WTC11 (cell line): Measurements from ENCODE around the gene SMPD2. TPM values are rescaled to one million over a fixed set of nuclear protein-coding genes. Genes with fewer than 3 reads are reported as not detected.

Source experiments
- ATAC-seq: fragments of 200-7000 bp; cut with Tn5 transposase; 2 replicates; pipeline ENCODE4 v1.10.0; 2021; ENCODE audit warnings: mild to moderate bottlenecking, moderate library complexity
- CTCF ChIA-PET: fragments of 300-600 bp; sonication (Branson Sonifier 250); formaldehyde crosslinking; loops from one replicate; lab custom pipeline; 2021; ENCODE audit warnings: antibody characterized with exemption; lab: Charles Lee
- POLR2A ChIA-PET: fragments of 350-600 bp; sonication (Branson Sonifier 250); formaldehyde crosslinking; loops from one replicate; lab custom pipeline; 2021; ENCODE audit warnings: antibody characterized with exemption; lab: Charles Lee
- DNase-seq: peaks from one replicate; pipeline ENCODE4 v3.0.0; 2021; ENCODE audit warnings: low spot score
- H3K27ac Mint-ChIP-seq: 2 replicates; pipeline ENCODE4 v1.8.0; 2021; ENCODE audit warnings: mixed read lengths
- H3K27me3 Mint-ChIP-seq: 2 replicates; pipeline ENCODE4 v1.8.0; 2021; ENCODE audit warnings: low read depth, mild to moderate bottlenecking, moderate library complexity, mixed read lengths
- H3K36me3 Mint-ChIP-seq: 2 replicates; pipeline ENCODE4 v1.8.0; 2021; ENCODE audit warnings: mixed read lengths
- H3K4me1 Mint-ChIP-seq: 2 replicates; pipeline ENCODE4 v1.8.0; 2022; ENCODE audit warnings: mixed read lengths
- H3K4me3 Mint-ChIP-seq: 2 replicates; pipeline ENCODE4 v1.8.0; 2021; ENCODE audit warnings: mild to moderate bottlenecking, moderate library complexity, mixed read lengths
- H3K9me3 Mint-ChIP-seq: 2 replicates; pipeline ENCODE4 v1.8.0; 2021; ENCODE audit warnings: mixed read lengths
- ATF1 ChIP-seq: sonication (generic); formaldehyde crosslinking; IDR thresholded peaks from 2 replicates; pipeline ENCODE4 v1.8.1; 2023; ENCODE audit warnings: mild to moderate bottlenecking, moderate library complexity, missing genetic modification reagents
- CBFB ChIP-seq: sonication (generic); formaldehyde crosslinking; IDR thresholded peaks from 2 replicates; pipeline ENCODE4 v1.8.1; 2022; ENCODE audit warnings: mild to moderate bottlenecking, low read depth, missing genetic modification reagents
- CREM ChIP-seq: sonication (generic); formaldehyde crosslinking; IDR thresholded peaks from 2 replicates; pipeline ENCODE4 v1.8.1; 2022; ENCODE audit warnings: mild to moderate bottlenecking, missing genetic modification reagents, moderate library complexity
- ESRRA ChIP-seq: sonication (generic); formaldehyde crosslinking; IDR thresholded peaks from 2 replicates; pipeline ENCODE4 v1.8.1; 2022; ENCODE audit warnings: mild to moderate bottlenecking, missing genetic modification reagents, borderline replicate concordance
- ETV6 ChIP-seq: sonication (generic); formaldehyde crosslinking; IDR thresholded peaks from 2 replicates; pipeline ENCODE4 v1.8.1; 2022; ENCODE audit warnings: mild to moderate bottlenecking, missing genetic modification reagents
- FOXP1 ChIP-seq: sonication (generic); formaldehyde crosslinking; IDR thresholded peaks from 2 replicates; pipeline ENCODE4 v1.8.0; 2022; ENCODE audit warnings: missing genetic modification reagents, mild to moderate bottlenecking, moderate library complexity, borderline replicate concordance
- GABPB1 ChIP-seq: sonication (generic); formaldehyde crosslinking; IDR thresholded peaks from 2 replicates; pipeline ENCODE4 v1.8.1; 2023; ENCODE audit warnings: mild to moderate bottlenecking, missing genetic modification reagents
- JAZF1 ChIP-seq: fragments of 250-450 bp; sonication (Bioruptor Pico); IDR thresholded peaks from 2 replicates; pipeline ENCODE4 v1.9.0; 2021; ENCODE audit warnings: moderate library complexity, mild to moderate bottlenecking, inconsistent platforms
- MYBL2 ChIP-seq: sonication (generic); formaldehyde crosslinking; IDR thresholded peaks from 2 replicates; pipeline ENCODE4 v1.8.1; 2023; ENCODE audit warnings: mild to moderate bottlenecking, moderate library complexity, missing genetic modification reagents
- NR1H2 ChIP-seq: sonication (generic); formaldehyde crosslinking; IDR thresholded peaks from 2 replicates; pipeline ENCODE4 v1.9.0; 2021; ENCODE audit warnings: mild to moderate bottlenecking, moderate library complexity, missing genetic modification reagents
- NR3C1 ChIP-seq: sonication (generic); formaldehyde crosslinking; conservative IDR thresholded peaks from 2 replicates; pipeline ENCODE4 v1.8.1; 2023; ENCODE audit warnings: low read depth, mild to moderate bottlenecking, missing genetic modification reagents
- ZBTB21 ChIP-seq: sonication (generic); formaldehyde crosslinking; IDR thresholded peaks from 2 replicates; pipeline ENCODE4 v1.8.1; 2023; ENCODE audit warnings: mild to moderate bottlenecking, missing genetic modification reagents, borderline replicate concordance
- ZNF121 ChIP-seq: sonication (generic); formaldehyde crosslinking; IDR thresholded peaks from 2 replicates; pipeline ENCODE4 v1.8.0; 2023; ENCODE audit warnings: missing genetic modification reagents
- ZNF423 ChIP-seq: fragments of 250-450 bp; sonication (Bioruptor Pico); IDR thresholded peaks from 2 replicates; pipeline ENCODE4 v2.1.2; 2022; ENCODE audit warnings: mild to moderate bottlenecking, moderate library complexity
- total RNA-seq: library from RNA; stranded (reverse); gene quantifications from 3 replicates; pipeline ENCODE4 v1.2.3, GENCODE V29; 2021
- TF ChIP-seq, protein P1 (sequence below): sonication (generic); formaldehyde crosslinking; IDR thresholded peaks from 2 replicates; pipeline ENCODE4 v1.8.0; 2023; ENCODE audit warnings: mild to moderate bottlenecking, missing genetic modification reagents
- TF ChIP-seq, protein P2 (sequence below): sonication (generic); formaldehyde crosslinking; IDR thresholded peaks from 2 replicates; pipeline ENCODE4 v1.8.0; 2022; ENCODE audit warnings: mild to moderate bottlenecking, missing genetic modification reagents
- TF ChIP-seq, protein P3 (sequence below): sonication (generic); formaldehyde crosslinking; IDR thresholded peaks from 2 replicates; pipeline ENCODE4 v1.8.1; 2023; ENCODE audit warnings: mild to moderate bottlenecking, moderate library complexity, missing genetic modification reagents
- TF ChIP-seq, protein P4 (sequence below): sonication (generic); formaldehyde crosslinking; IDR thresholded peaks from 2 replicates; pipeline ENCODE4 v1.8.1; 2022; ENCODE audit warnings: low read depth, missing genetic modification reagents, borderline replicate concordance
- TF ChIP-seq, protein P5 (sequence below): sonication (generic); formaldehyde crosslinking; IDR thresholded peaks from 2 replicates; pipeline ENCODE4 v1.8.1; 2023; ENCODE audit warnings: mild to moderate bottlenecking, missing genetic modification reagents, moderate library complexity
- TF ChIP-seq, protein P6 (sequence below): sonication (generic); formaldehyde crosslinking; conservative IDR thresholded peaks from 2 replicates; pipeline ENCODE4 v1.8.1; 2023; ENCODE audit warnings: mild to moderate bottlenecking, low read depth, missing genetic modification reagents, moderate library complexity

Gene SMPD2
- total RNA-seq, 1 experiment from 2014 or later: 13.1 TPM

DNA sequence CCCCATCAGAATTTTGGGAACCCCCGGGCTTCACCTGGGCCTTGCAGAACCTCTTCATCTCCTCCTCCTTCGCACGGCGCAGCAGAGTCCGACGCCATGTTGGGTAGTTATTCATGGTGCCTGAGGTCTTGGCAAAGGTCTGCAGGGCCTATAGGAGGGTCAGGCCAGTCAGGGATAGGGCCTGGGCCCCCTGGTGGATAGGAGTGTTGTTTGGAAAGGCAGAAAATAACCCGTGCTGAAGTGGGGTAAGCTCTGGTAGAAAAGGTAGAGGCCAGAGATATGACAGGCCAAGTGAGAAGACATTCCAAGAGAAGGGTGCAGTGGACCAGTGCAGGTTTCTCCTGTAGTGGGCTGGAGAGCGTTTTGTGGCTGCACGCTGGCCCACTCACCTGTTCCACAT, 4.9 kb downstream of the SMPD2 start:
- CTCF ChIA-PET: interaction anchor here (0.8 to 1.4 kb wide), 2 partner anchors 62 to 154 kb away, joined by 4 read pairs; no protein-coding TSS in a partner anchor
- POLR2A ChIA-PET: no interaction called here
- TF ChIP-seq ZNF121 (CRISPR knock-in tag): no peak
- TF ChIP-seq ATF1 (CRISPR knock-in tag): no peak
- TF ChIP-seq, protein P1, sequence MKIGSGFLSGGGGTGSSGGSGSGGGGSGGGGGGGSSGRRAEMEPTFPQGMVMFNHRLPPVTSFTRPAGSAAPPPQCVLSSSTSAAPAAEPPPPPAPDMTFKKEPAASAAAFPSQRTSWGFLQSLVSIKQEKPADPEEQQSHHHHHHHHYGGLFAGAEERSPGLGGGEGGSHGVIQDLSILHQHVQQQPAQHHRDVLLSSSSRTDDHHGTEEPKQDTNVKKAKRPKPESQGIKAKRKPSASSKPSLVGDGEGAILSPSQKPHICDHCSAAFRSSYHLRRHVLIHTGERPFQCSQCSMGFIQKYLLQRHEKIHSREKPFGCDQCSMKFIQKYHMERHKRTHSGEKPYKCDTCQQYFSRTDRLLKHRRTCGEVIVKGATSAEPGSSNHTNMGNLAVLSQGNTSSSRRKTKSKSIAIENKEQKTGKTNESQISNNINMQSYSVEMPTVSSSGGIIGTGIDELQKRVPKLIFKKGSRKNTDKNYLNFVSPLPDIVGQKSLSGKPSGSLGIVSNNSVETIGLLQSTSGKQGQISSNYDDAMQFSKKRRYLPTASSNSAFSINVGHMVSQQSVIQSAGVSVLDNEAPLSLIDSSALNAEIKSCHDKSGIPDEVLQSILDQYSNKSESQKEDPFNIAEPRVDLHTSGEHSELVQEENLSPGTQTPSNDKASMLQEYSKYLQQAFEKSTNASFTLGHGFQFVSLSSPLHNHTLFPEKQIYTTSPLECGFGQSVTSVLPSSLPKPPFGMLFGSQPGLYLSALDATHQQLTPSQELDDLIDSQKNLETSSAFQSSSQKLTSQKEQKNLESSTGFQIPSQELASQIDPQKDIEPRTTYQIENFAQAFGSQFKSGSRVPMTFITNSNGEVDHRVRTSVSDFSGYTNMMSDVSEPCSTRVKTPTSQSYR (CRISPR knock-in tag): no peak
- TF ChIP-seq, protein P2, sequence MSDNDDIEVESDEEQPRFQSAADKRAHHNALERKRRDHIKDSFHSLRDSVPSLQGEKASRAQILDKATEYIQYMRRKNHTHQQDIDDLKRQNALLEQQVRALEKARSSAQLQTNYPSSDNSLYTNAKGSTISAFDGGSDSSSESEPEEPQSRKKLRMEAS (CRISPR knock-in tag): no peak
- no peak for TF ChIP-seq GABPB1 (CRISPR knock-in tag)
- TF ChIP-seq ZBTB21 (CRISPR knock-in tag): no peak
- TF ChIP-seq MYBL2: no peak
- no peak for TF ChIP-seq ZNF423
- no peak for TF ChIP-seq ESRRA (CRISPR knock-in tag)
- no peak for TF ChIP-seq CREM
- no peak for TF ChIP-seq JAZF1 (CRISPR knock-in tag)
- TF ChIP-seq CBFB (CRISPR knock-in tag): no peak
- TF ChIP-seq, protein P3, sequence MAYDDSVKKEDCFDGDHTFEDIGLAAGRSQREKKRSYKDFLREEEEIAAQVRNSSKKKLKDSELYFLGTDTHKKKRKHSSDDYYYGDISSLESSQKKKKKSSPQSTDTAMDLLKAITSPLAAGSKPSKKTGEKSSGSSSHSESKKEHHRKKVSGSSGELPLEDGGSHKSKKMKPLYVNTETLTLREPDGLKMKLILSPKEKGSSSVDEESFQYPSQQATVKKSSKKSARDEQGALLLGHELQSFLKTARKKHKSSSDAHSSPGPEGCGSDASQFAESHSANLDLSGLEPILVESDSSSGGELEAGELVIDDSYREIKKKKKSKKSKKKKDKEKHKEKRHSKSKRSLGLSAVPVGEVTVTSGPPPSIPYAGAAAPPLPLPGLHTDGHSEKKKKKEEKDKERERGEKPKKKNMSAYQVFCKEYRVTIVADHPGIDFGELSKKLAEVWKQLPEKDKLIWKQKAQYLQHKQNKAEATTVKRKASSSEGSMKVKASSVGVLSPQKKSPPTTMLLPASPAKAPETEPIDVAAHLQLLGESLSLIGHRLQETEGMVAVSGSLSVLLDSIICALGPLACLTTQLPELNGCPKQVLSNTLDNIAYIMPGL (CRISPR knock-in tag): no peak
- no peak for TF ChIP-seq NR1H2 (CRISPR knock-in tag)
- TF ChIP-seq, protein P4, sequence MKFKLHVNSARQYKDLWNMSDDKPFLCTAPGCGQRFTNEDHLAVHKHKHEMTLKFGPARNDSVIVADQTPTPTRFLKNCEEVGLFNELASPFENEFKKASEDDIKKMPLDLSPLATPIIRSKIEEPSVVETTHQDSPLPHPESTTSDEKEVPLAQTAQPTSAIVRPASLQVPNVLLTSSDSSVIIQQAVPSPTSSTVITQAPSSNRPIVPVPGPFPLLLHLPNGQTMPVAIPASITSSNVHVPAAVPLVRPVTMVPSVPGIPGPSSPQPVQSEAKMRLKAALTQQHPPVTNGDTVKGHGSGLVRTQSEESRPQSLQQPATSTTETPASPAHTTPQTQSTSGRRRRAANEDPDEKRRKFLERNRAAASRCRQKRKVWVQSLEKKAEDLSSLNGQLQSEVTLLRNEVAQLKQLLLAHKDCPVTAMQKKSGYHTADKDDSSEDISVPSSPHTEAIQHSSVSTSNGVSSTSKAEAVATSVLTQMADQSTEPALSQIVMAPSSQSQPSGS (CRISPR knock-in tag): no peak
- TF ChIP-seq, all 79 proteins: peak for 0

DNA sequence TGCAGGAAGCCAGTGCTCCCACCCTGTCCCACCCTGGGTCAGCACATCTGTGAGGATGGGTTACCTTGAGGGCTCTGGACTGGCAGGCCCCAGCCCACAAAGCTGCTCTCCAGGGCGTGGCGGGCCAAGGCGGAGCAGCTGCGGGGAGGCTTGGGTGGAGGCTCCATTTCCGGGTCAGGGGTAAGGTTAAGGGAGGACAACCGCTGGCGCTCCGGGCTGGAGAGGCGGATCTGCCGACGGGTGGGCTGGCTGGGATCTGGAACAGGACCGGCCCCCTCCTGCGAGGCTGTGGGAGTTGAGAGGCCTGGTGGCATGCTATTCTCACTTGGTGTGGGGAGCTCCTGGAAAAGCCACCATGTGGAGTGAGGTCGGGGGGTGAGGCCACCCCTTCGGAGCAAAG, 5.5 kb downstream of the SMPD2 start:
- Mint-ChIP-seq H3K4me3 (no peak overlapping the region), H3K4me1 (peaks cover 10% of the 10 kb centered on the region; the same call in 1 of the 2 replicates), H3K27me3 (no peaks in the 10 kb centered on the region), H3K27ac (no peak overlapping the region), H3K36me3 (peaks cover 19% of the 10 kb centered on the region), H3K9me3 (no peaks in the 10 kb centered on the region)
- CTCF ChIA-PET: interaction anchor here (0.7 to 1.4 kb wide), 3 partner anchors 35 to 154 kb away, joined by 3 to 4 read pairs (median 4); no protein-coding TSS in a partner anchor
- TF ChIP-seq ETV6 (CRISPR knock-in tag) (no peak), NR3C1 (CRISPR knock-in tag) (no peak)
- DNase-seq (no peak), ATAC-seq (no peak)
- POLR2A ChIA-PET: no interaction called here

More for the DNA sequence above, 4.9 kb downstream of the SMPD2 start:
- H3K9me3 Mint-ChIP-seq: no peaks in the 10 kb centered on the region
- H3K27ac Mint-ChIP-seq: no peak overlapping the region
- ATAC-seq: no peak
- H3K4me1 Mint-ChIP-seq: peaks cover 10% of the 10 kb centered on the region; the same call in 1 of the 2 replicates
- H3K4me3 Mint-ChIP-seq: no peak overlapping the region
- no peaks in the 10 kb centered on the region for H3K27me3 Mint-ChIP-seq
- DNase-seq: no peak
- peaks cover 19% of the 10 kb centered on the region for H3K36me3 Mint-ChIP-seq

DNA sequence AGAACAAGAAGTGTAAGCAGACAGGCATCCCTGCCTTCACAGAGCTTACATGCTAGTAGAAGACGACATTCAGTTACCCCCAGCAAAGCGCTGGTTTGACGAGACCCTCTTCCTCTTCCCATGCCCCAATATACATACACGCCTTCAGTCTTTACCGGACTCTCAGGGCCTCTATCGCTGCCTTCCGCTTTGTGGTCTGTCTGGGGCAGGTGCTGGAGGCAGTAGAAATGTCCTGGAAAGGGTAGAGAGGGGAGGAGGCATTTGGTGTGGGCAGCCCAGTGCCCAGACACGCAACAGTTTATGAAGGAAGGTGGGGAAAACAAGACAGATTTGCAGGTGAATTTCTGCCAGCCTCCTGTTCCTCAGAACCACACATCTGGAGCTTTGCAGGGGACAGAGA, 6.0 kb downstream of the SMPD2 start:
- CTCF ChIA-PET: interaction anchor here (0.7 to 0.9 kb wide), 2 partner anchors 14 to 34 kb away, joined by 3 read pairs; no protein-coding TSS in a partner anchor
- TF ChIP-seq, protein P5, sequence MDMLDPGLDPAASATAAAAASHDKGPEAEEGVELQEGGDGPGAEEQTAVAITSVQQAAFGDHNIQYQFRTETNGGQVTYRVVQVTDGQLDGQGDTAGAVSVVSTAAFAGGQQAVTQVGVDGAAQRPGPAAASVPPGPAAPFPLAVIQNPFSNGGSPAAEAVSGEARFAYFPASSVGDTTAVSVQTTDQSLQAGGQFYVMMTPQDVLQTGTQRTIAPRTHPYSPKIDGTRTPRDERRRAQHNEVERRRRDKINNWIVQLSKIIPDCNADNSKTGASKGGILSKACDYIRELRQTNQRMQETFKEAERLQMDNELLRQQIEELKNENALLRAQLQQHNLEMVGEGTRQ (CRISPR knock-in tag): no peak
- no peak for TF ChIP-seq NR1H2 (CRISPR knock-in tag)
- TF ChIP-seq, protein P6, sequence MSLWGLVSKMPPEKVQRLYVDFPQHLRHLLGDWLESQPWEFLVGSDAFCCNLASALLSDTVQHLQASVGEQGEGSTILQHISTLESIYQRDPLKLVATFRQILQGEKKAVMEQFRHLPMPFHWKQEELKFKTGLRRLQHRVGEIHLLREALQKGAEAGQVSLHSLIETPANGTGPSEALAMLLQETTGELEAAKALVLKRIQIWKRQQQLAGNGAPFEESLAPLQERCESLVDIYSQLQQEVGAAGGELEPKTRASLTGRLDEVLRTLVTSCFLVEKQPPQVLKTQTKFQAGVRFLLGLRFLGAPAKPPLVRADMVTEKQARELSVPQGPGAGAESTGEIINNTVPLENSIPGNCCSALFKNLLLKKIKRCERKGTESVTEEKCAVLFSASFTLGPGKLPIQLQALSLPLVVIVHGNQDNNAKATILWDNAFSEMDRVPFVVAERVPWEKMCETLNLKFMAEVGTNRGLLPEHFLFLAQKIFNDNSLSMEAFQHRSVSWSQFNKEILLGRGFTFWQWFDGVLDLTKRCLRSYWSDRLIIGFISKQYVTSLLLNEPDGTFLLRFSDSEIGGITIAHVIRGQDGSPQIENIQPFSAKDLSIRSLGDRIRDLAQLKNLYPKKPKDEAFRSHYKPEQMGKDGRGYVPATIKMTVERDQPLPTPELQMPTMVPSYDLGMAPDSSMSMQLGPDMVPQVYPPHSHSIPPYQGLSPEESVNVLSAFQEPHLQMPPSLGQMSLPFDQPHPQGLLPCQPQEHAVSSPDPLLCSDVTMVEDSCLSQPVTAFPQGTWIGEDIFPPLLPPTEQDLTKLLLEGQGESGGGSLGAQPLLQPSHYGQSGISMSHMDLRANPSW (CRISPR knock-in tag): no peak
- TF ChIP-seq FOXP1 (CRISPR knock-in tag): no peak

More for the DNA sequence above, 6.0 kb downstream of the SMPD2 start:
- POLR2A ChIA-PET: no interaction called here
- no peak for ATAC-seq
- Mint-ChIP-seq H3K36me3 (peaks cover 19% of the 10 kb centered on the region), H3K9me3 (no peaks in the 10 kb centered on the region), H3K27me3 (no peaks in the 10 kb centered on the region), H3K4me1 (peaks cover 7% of the 10 kb centered on the region; the same call in 1 of the 2 replicates), H3K4me3 (no peak overlapping the region), H3K27ac (no peak overlapping the region)
- DNase-seq: no peak
